Sigmoid colon (tissue), 4 donors: ENCODE measurements around the gene GGT6.

Experiments
- CTCF ChIP-seq, 4 experiments: fragments of 450-650 bp in 3 of 4; fragments of 200-600 bp in 1 of 4; IDR thresholded peaks; one replicate each; pipeline ENCODE4 v1.5.1; 2016 to 2019; ENCODE audit warnings: antibody characterized with exemption in 4 of 4, mild to moderate bottlenecking in 3 of 4, moderate library complexity in 2 of 4
- EP300 ChIP-seq, 4 donors: sonication (generic); formaldehyde crosslinking; IDR thresholded peaks; one replicate each; pipeline ENCODE4 v1.6.1; 2017; ENCODE audit warnings: antibody characterized with exemption in 4 of 4

GRCh38 chr17:4596636-4597380, 36.4 kb upstream of the GGT6 start:
- TF ChIP-seq CTCF (IDR thresholded peaks at IDR 0.05) (no peak), EP300 (IDR thresholded peaks at IDR 0.05) (no peak)
